Smooth muscle cell of the umbilical artery (primary cell): ENCODE measurements around the gene PCED1A. TPM values are rescaled to one million over a fixed set of nuclear protein-coding genes. Genes with fewer than 3 reads are reported as not detected.

ENCODE experiments used
- total RNA-seq: library from RNA; depleted of rRNA; stranded (reverse); fragments of >200 nt; gene quantifications from 2 replicates; pipeline ENCODE4 v1.2.3, GENCODE V29; 2014

PCED1A gene
- total RNA-seq: 26.5 and 33.0 TPM in 2 replicates

DNA sequence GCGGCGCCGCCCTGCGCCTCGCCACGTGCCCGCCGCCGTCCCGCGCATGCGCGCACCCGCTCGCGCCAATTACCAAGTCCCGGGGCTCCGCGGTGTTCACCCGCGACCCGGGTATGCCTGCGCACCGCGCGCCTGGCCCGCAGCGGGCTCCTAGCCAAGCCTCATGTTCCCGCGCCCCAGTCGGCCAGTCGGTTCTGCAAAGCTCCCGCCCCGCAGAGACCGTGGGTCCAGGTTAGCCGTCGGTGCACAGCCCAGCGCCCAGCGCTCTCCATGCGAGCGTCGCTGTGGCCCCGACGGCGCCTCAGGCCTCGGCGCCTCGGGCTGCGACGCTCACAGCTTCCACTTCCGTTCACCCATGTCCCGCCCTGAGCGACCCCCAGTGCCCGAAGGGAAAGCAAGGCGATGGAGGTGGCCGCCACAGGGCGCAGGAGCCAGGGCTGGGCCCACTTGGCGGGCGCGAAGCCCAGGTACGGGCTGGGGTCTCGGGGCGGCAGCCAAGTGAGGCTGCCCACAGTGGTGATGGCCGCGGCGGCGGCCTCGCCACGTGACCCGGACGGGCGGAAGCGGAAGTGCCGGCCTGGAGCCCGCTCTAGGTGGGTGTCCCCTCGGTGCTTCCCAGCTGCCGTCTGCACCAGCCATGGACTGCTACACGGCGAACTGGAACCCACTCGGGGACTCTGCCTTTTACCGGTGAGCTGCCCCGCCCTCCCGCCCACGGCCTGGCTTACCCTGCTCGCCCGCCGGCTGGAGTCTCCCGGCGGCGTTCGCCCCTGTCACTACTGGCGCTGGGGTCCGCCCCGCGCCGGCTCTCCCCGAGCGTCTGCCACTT is at the start of gene PCED1A, which contains the start of gene VPS16:
Gene PCED1A (minus strand): TSS at position 518 of the 829 bp plus-strand sequence. CDS start 743 bp downstream, outside the sequence.
Gene VPS16 (plus strand): TSS at position 608 of the 829 bp plus-strand sequence. CDS start 30 bp downstream, at position 638.

DNA sequence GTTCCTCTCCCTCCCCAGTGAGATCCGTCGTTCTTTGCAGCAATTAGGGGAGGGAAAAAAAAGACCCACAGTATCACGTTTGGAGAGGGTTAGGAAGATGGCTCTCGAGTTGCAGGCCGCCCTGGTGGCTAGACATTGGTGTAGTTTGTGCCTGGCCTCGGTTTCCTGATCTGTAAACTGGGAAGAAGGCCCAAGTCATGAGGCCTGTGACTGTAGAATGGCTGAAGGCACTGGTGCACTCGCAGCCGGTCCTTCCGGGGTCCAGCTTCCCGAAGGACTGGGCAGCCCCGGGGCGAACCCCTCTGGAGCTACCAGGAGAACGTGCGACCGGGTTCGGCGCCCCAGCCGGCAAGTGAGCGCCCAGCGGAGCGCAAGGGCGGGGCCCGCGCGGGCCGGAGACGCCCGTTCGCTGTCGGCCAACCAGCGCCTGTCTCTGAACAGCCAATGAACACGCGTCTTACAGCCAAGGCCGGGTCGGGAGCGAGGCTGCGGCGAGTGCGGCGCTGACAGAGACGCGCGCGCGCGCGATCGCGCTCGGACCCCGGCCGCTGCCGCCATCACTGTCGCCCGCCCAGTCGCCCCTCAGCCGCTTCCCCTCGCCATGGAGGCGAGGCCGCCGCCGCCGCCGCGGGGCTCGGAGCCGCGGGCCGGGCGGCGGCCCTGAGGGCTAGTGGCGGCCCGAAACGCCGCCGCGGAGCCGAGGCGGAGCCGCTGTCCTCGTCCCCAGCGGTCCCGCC is 32.7 kb upstream of the PCED1A start, which contains the start of gene PTPRA:
Gene PTPRA (plus strand): TSS at position 472 of the 737 bp plus-strand sequence. CDS start 90,797 bp downstream, outside the sequence.

DNA sequence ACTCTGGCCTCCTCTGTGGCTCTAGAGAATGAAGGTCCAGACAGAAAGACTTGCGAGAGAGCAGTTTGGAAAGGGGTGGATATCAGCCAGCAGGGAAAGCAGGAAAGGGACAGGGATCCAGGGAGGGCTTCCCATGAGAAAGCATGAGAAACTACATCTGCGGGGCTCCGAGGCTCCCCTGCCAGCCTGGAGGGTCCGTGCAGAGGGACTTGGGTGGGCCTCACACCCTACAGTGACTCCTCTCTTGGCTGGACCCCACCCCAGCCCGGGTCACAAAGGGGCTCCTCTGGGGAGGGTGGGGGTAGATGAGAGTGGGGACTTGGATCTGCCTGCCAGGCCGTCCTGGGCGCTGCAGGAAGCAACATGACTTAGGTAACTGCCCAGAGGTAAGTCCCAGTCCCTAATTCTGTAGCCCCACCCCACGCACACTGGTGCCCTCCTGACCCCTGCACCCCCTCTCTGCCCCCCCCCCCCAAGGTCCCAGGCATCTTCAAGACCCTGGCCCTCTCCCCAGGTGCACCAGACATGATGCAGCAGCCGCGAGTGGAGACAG is 24.3 kb downstream of the PCED1A start, which contains the start of gene TMEM239:
Gene TMEM239 (plus strand): TSS at position 335 of the 553 bp plus-strand sequence. CDS start 191 bp downstream, at position 526.

GRCh38 chr20:2814587-2815051 is 25.8 kb downstream of the PCED1A start, which contains the start of gene C20orf141:
TSS of gene C20orf141 (plus strand) at chr20:2814987. CDS start at chr20:2815185, 198 bp downstream.

DNA sequence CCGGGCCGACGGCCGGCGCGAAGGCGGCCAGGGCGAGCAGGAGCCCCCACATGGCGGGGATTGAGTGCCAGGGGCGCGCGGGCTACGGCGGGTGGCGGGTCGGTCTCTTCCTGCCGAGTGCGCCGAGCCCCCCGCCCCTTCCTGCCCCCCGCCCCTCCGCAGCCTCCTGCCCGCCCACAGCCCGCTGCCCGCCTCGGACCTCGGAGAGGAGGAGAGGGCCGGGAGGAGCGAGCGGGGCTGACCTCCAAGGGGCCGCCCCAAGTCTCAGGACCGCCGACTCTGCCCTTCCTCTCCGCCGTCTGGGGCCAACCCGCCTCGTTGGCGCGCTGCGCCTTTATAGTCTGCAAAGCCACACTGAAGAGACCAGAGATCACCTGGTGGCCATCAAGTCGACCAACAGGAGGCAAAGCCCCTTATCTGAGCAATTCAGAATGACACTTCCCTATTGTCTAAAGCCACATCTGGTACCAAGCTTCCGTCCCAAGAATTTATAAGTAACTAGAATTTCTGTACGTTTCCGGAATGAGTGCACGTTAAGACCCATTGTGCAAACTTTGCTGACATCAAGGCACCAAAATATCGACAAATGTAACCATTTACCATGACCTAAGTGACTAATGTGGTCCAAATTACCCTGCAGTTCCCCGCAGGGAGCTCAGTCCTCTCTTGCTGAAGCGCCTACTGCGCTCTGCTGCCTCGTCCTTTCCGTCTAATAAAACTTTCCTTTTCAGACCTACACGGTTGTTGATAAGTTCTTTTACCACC is 39.8 kb downstream of the PCED1A start, which contains the start of gene CPXM1:
Gene CPXM1 (minus strand): TSS at position 107 of the 765 bp plus-strand sequence. CDS start 55 bp downstream, at position 52.

Other genes with a start within 250 kb of the PCED1A start
- 119 and 127 TPM in 2 replicates for gene NOP56, start 188.0 kb downstream of the PCED1A start, total RNA-seq
- 62.1 and 66.0 TPM in 2 replicates for gene IDH3B, start 176.4 kb downstream of the PCED1A start, total RNA-seq
- gene EBF4, start 147.9 kb downstream of the PCED1A start, total RNA-seq: 1.8 and 1.9 TPM in 2 replicates
- 1.1 and 3.9 TPM in 2 replicates for gene CPXM1, start 40.0 kb downstream of the PCED1A start, total RNA-seq
- not detected in 2 replicates for gene C20orf141, start 25.7 kb downstream of the PCED1A start, total RNA-seq
- not detected in 2 replicates for gene TMEM239, start 24.3 kb downstream of the PCED1A start, total RNA-seq
- 51.2 and 57.6 TPM in 2 replicates for gene VPS16, start 90 bp upstream of the PCED1A start, total RNA-seq
- 20.2 and 32.8 TPM in 2 replicates for gene PTPRA, start 32.8 kb upstream of the PCED1A start, total RNA-seq
- gene GNRH2, start 203.0 kb upstream of the PCED1A start, total RNA-seq: 0.59 TPM in 1 of 2 replicates, not detected in the other
- gene MRPS26, start 205.4 kb upstream of the PCED1A start, total RNA-seq: 25.2 and 30.6 TPM in 2 replicates
- gene OXT, start 231.0 kb upstream of the PCED1A start, total RNA-seq: not detected in 2 replicates
- gene AVP, start 244.1 kb upstream of the PCED1A start, total RNA-seq: not detected in 2 replicates